Panc1 (cell line): ENCODE measurements around the gene MYLK. TPM values are rescaled to one million over a fixed set of nuclear protein-coding genes. Genes with fewer than 3 reads are reported as not detected.

ENCODE experiments used
- ATAC-seq: fragments of 200-7000 bp; cut with Tn5 transposase; 2 replicates; pipeline ENCODE4 v1.9.1; 2020; ENCODE audit warnings: mild to moderate bottlenecking, moderate library complexity
- BruUV-seq: library from RNA; stranded (reverse); fragments of 400-500 nt; replicated peaks from 2 replicates; lab custom pipeline; 2021; lab: Mats Ljungman, UMichigan
- CTCF ChIA-PET: fragments of 300-600 bp; sonication (Branson Sonifier 250); formaldehyde crosslinking; loops from one replicate; lab custom pipeline; 2022; ENCODE audit warnings: antibody characterized with exemption; lab: Charles Lee
- POLR2A ChIA-PET: fragments of 300-600 bp; sonication (Branson Sonifier 250); formaldehyde crosslinking; loops from one replicate; lab custom pipeline; 2022; ENCODE audit warnings: antibody characterized with exemption; lab: Charles Lee
- DNase-seq: peaks from one replicate; pipeline ENCODE4 v3.0.0-alpha.2; 2010; ENCODE audit warnings: low read depth, low spot score
- H3K27ac ChIP-seq: 2 replicates; pipeline ENCODE4 v1.5.1; 2011; ENCODE audit warnings: mild to moderate bottlenecking, low read length, inconsistent platforms
- H3K27me3 ChIP-seq: fragments of 200-500 bp; sonication (Bioruptor generic); 2 replicates; pipeline ENCODE4 v1.6.0; 2014; ENCODE audit warnings: low read length, inconsistent platforms; ENCODE audit not compliant: control insufficient read depth, insufficient read depth
- H3K36me3 ChIP-seq: fragments of 200-500 bp; sonication (Bioruptor generic); 2 replicates; pipeline ENCODE4 v1.5.1; 2014; ENCODE audit warnings: inconsistent platforms, mild to moderate bottlenecking, low read length, moderate library complexity; ENCODE audit not compliant: control insufficient read depth, insufficient read depth
- H3K4me1 ChIP-seq: 2 replicates; pipeline ENCODE4 v1.5.1; 2011; ENCODE audit warnings: inconsistent platforms, mild to moderate bottlenecking, low read length, moderate library complexity; ENCODE audit not compliant: control insufficient read depth, insufficient read depth
- H3K4me3 ChIP-seq, 2 experiments: 2 replicates each; pipeline ENCODE4 v1.5.1; 2011 to 2012; ENCODE audit warnings: low read depth in 2 of 2, low read length in 2 of 2, mild to moderate bottlenecking in 2 of 2, inconsistent platforms in 1 of 2, moderate library complexity in 1 of 2
- H3K9me3 ChIP-seq: fragments of 200-500 bp; sonication (Bioruptor generic); 2 replicates; pipeline ENCODE4 v1.5.1; 2014; ENCODE audit warnings: low read depth, mild to moderate bottlenecking, inconsistent platforms, low read length, moderate library complexity; ENCODE audit not compliant: control insufficient read depth, insufficient read depth
- CTCF ChIP-seq: fragments of 450-650 bp; IDR thresholded peaks from 2 replicates; pipeline ENCODE4 v1.5.1; 2017; ENCODE audit warnings: mild to moderate bottlenecking
- POLR2AphosphoS5 ChIP-seq: IDR thresholded peaks from 2 replicates; pipeline ENCODE4 v1.6.1; 2012; ENCODE audit warnings: mild to moderate bottlenecking, low read depth, low read length, moderate library complexity
- REST ChIP-seq, 2 experiments: IDR thresholded peaks; 2 replicates each; pipeline ENCODE4 v1.6.1; 2011 to 2012; ENCODE audit warnings: low read depth in 2 of 2, control low read depth in 1 of 2, low read length in 1 of 2, mild to moderate bottlenecking in 1 of 2, moderate library complexity in 1 of 2; ENCODE audit not compliant: insufficient read depth in 1 of 2
- SIN3A ChIP-seq: IDR thresholded peaks from 2 replicates; pipeline ENCODE4 v1.6.1; 2012; ENCODE audit warnings: low read depth, mild to moderate bottlenecking, low read length, moderate library complexity, borderline replicate concordance; ENCODE audit not compliant: insufficient read depth
- TCF7L2 ChIP-seq: IDR thresholded peaks from 2 replicates; pipeline ENCODE4 v1.6.1; 2011; ENCODE audit warnings: mild to moderate bottlenecking, low read depth, low read length, inconsistent platforms
- in situ Hi-C: cut with HindIII; loops from 2 replicates; pipeline ENCODE4 v1.10.0; 2016; ENCODE audit warnings: low sequenced_read_pairs, low pct_unique_long_range_greater_than_20kb
- intact Hi-C: fragments of 100-400 bp; cut with micrococcal nuclease; formaldehyde crosslinking; loops from one replicate; pipeline ENCODE4 v1.10.0; 2022; ENCODE audit not compliant: unreplicated experiment
- total RNA-seq: library from RNA; stranded (reverse); gene quantifications from one replicate; pipeline ENCODE4 v1.2.1, GENCODE V29; 2021; ENCODE audit not compliant: unreplicated experiment

MYLK gene
- total RNA-seq, 1 experiment from 2014 or later, result 29.7 TPM

GRCh38 chr3:123808812-123809211, 75.3 kb downstream of the MYLK start:
- H3K9me3 ChIP-seq, result no peaks in the 10 kb centered on the region
- POLR2A ChIA-PET, result no interaction called here
- H3K4me1 ChIP-seq, result no peaks in the 10 kb centered on the region
- ATAC-seq (no peak), DNase-seq (no peak)
- no peaks in the 10 kb centered on the region for H3K36me3 ChIP-seq
- in situ Hi-C loops, result no loop called here
- CTCF ChIA-PET, result interaction anchor here (1.1 kb wide), 1 partner anchor 10 kb away, joined by 3 read pairs; no protein-coding TSS in a partner anchor
- no TSS peak for BruUV-seq
- no peak for TF ChIP-seq TCF7L2
- TF ChIP-seq CTCF, result no peak
- no peak for TF ChIP-seq REST (IDR thresholded peaks at IDR 0.05; ENCODE audit: insufficient read depth in 1 of 2, low read depth in 2 of 2, low read length in 1 of 2)
- TF ChIP-seq SIN3A, result no peak
- H3K4me3 ChIP-seq, result no peak overlapping the region
- no peaks in the 10 kb centered on the region for H3K27me3 ChIP-seq
- intact Hi-C loops, result no loop called here
- no peak overlapping the region for H3K27ac ChIP-seq

GRCh38 chr3:123807820-123808219, 76.3 kb downstream of the MYLK start:
- intact Hi-C loops, result no loop called here
- no peaks in the 10 kb centered on the region for H3K27me3 ChIP-seq

More at GRCh38 chr3:123807820-123808219, 76.3 kb downstream of the MYLK start:
- TF ChIP-seq SIN3A (no peak), POLR2AphosphoS5 (no peak), REST (IDR thresholded peaks at IDR 0.05; ENCODE audit: insufficient read depth in 1 of 2, low read depth in 2 of 2, low read length in 1 of 2) (no peak), TCF7L2 (no peak), CTCF (no peak)
- in situ Hi-C loops, result no loop called here
- ChIA-PET POLR2A (no interaction called here), CTCF (no interaction called here)
- no TSS peak for BruUV-seq
- no peaks in the 10 kb centered on the region for H3K9me3 ChIP-seq
- no peak overlapping the region for H3K4me3 ChIP-seq
- DNase-seq (no peak), ATAC-seq (peak; percentile 52; the same call in 1 of the 2 replicates)
- no peaks in the 10 kb centered on the region for H3K4me1 ChIP-seq
- no peak overlapping the region for H3K27ac ChIP-seq
- H3K36me3 ChIP-seq, result no peaks in the 10 kb centered on the region
